Endothelial cell of umbilical vein (primary cell): ENCODE results near the gene PTPRE. TPM values are rescaled to one million over a fixed set of nuclear protein-coding genes. Genes with fewer than 3 reads are reported as not detected.

Experiments used
- BruUV-seq: library from RNA; stranded (reverse); fragments of 400-500 nt; replicated peaks from 2 replicates; lab custom pipeline; 2021; lab: Mats Ljungman, UMichigan
- CTCF ChIA-PET: fragments of 300-600, 350-600 bp; sonication (Branson Sonifier 250); formaldehyde crosslinking; loops from one replicate; lab custom pipeline; 2021; ENCODE audit warnings: antibody characterized with exemption, inconsistent platforms; lab: Charles Lee
- POLR2A ChIA-PET: fragments of 300-600, 350-600 bp; sonication (Branson Sonifier 250); formaldehyde crosslinking; loops from one replicate; lab custom pipeline; 2021; ENCODE audit warnings: antibody characterized with exemption, inconsistent platforms; lab: Charles Lee
- DNase-seq: peaks from one replicate; pipeline ENCODE4 v3.0.0-alpha.2; 2011; ENCODE audit warnings: low read depth, low spot score
- FAIRE-seq: peaks from 2 replicates; lab custom pipeline; 2011; peaks lifted over from hg19 to GRCh38; lab: Jason Lieb, UNC
- H2AFZ ChIP-seq: 2 replicates; pipeline ENCODE4 v1.6.0; 2012; ENCODE audit warnings: low read depth, low read length, control low read depth, inconsistent platforms
- H3K27ac ChIP-seq: 2 replicates; pipeline ENCODE4 v1.5.1; 2011; ENCODE audit warnings: low read depth, mild to moderate bottlenecking, control low read depth, low read length, moderate library complexity; ENCODE audit not compliant: insufficient read depth
- H3K27me3 ChIP-seq, 2 experiments: 2 replicates each; pipeline versions ENCODE4 v1.6.0 to v1.6.1; 2011; ENCODE audit warnings: low read length in 2 of 2, mixed read lengths in 1 of 2; ENCODE audit not compliant: control insufficient read depth in 2 of 2, insufficient read depth in 2 of 2
- H3K36me3 ChIP-seq, 2 experiments: 2 replicates in 1 of 2; 3 replicates in 1 of 2; pipeline ENCODE4 v1.5.1; 2011; ENCODE audit warnings: low read length in 2 of 2, mild to moderate bottlenecking in 1 of 2, moderate library complexity in 1 of 2; ENCODE audit not compliant: control insufficient read depth in 2 of 2, insufficient read depth in 2 of 2; ENCODE audit errors: extremely low read depth in 1 of 2
- H3K4me1 ChIP-seq: 3 replicates; pipeline ENCODE4 v1.5.1; 2011; ENCODE audit warnings: mild to moderate bottlenecking, low read length; ENCODE audit not compliant: control insufficient read depth, insufficient read depth; ENCODE audit errors: extremely low read depth
- H3K4me2 ChIP-seq: 2 replicates; pipeline ENCODE4 v1.6.1; 2011; ENCODE audit warnings: low read length, control low read depth, mixed read lengths; ENCODE audit not compliant: insufficient read depth
- H3K4me3 ChIP-seq, 3 experiments: fragments of 200-600 bp in 1 of 3; sonication (generic), shearing (Covaris generic) in 1 of 3; replicated peaks in 1 of 3; 2 replicates each; pipeline ENCODE4 v1.5.1; 2011 to 2016; ENCODE audit warnings: control low read depth in 3 of 3, low read length in 3 of 3, mild to moderate bottlenecking in 2 of 3, inconsistent platforms in 1 of 3, low read depth in 1 of 3, moderate library complexity in 1 of 3; ENCODE audit not compliant: insufficient read depth in 1 of 3
- H3K79me2 ChIP-seq: 2 replicates; pipeline ENCODE4 v1.6.0; 2012; ENCODE audit warnings: low read length, inconsistent platforms; ENCODE audit not compliant: control insufficient read depth, insufficient read depth
- H3K9ac ChIP-seq: replicated peaks from 2 replicates; pipeline ENCODE3; 2011; ENCODE audit warnings: low read length, control low read depth; ENCODE audit not compliant: insufficient read depth; ENCODE audit errors: extremely low read depth
- H3K9me1 ChIP-seq: replicated peaks from 3 replicates; pipeline ENCODE4 v1.6.0; 2011; ENCODE audit warnings: mild to moderate bottlenecking, low read length; ENCODE audit not compliant: control insufficient read depth, insufficient read depth; ENCODE audit errors: extremely low read depth
- H3K9me3 ChIP-seq: replicated peaks from 2 replicates; pipeline ENCODE4 v1.5.1; 2012; ENCODE audit warnings: low read length, inconsistent platforms; ENCODE audit not compliant: control insufficient read depth, insufficient read depth
- H4K20me1 ChIP-seq: replicated peaks from 2 replicates; pipeline ENCODE3; 2011; ENCODE audit warnings: mild to moderate bottlenecking, low read length; ENCODE audit not compliant: control insufficient read depth, insufficient read depth; ENCODE audit errors: extremely low read depth
- CTCF ChIP-seq, 2 donors: IDR thresholded peaks; 1 replicate in 1 of 2; 2 replicates in 1 of 2; pipeline ENCODE4 v1.5.1; 2011; ENCODE audit warnings: low read length in 2 of 2, mild to moderate bottlenecking in 2 of 2, moderate library complexity in 2 of 2, control low read depth in 1 of 2, inconsistent platforms in 1 of 2, low read depth in 1 of 2; ENCODE audit not compliant: insufficient read depth in 1 of 2; ENCODE audit errors: extremely low read depth in 1 of 2
- EZH2 ChIP-seq: IDR thresholded peaks from 2 replicates; pipeline ENCODE4 v1.6.1; 2012; ENCODE audit warnings: borderline replicate concordance, low read depth, mild to moderate bottlenecking, moderate library complexity, low read length, inconsistent platforms; ENCODE audit not compliant: severe bottlenecking
- FOS ChIP-seq: IDR thresholded peaks from 2 replicates; pipeline ENCODE4 v1.6.1; 2011; ENCODE audit warnings: mild to moderate bottlenecking, low read length, moderate library complexity, borderline replicate concordance; ENCODE audit not compliant: insufficient read depth
- GATA2 ChIP-seq: IDR thresholded peaks from 2 replicates; pipeline ENCODE4 v1.7.0; 2011; ENCODE audit warnings: low read depth, mild to moderate bottlenecking, moderate library complexity, mixed read lengths, low read length; ENCODE audit not compliant: insufficient read length, insufficient read depth
- JUN ChIP-seq: IDR thresholded peaks from 2 replicates; pipeline ENCODE4 v1.6.1; 2011; ENCODE audit warnings: borderline replicate concordance, low read depth; ENCODE audit not compliant: insufficient read length, insufficient read depth
- MAX ChIP-seq: IDR thresholded peaks from 2 replicates; pipeline ENCODE4 v1.6.1; 2011; ENCODE audit not compliant: insufficient read depth, insufficient read length
- MYC ChIP-seq: IDR thresholded peaks from one replicate; pipeline ENCODE4 v1.6.1; 2011; ENCODE audit warnings: mild to moderate bottlenecking, low read depth, low read length
- POLR2A ChIP-seq: IDR thresholded peaks from 2 replicates; pipeline ENCODE4 v1.6.1; 2012; ENCODE audit warnings: low read depth, mild to moderate bottlenecking, control low read depth, low read length
- POLR2AphosphoS5 ChIP-seq: IDR thresholded peaks from 2 replicates; pipeline ENCODE4 v1.6.1; 2012; ENCODE audit warnings: low read depth, mild to moderate bottlenecking, control low read depth, low read length, moderate library complexity; ENCODE audit not compliant: insufficient read depth
- dilution Hi-C: fragments of 300-500 bp; cut with MboI; formaldehyde crosslinking; loops from one replicate; pipeline ENCODE4 v1.15.0; 2019; ENCODE audit warnings: low sequenced_read_pairs; ENCODE audit not compliant: extremely low pct_ligation_motif_present
- intact Hi-C: fragments of 100-400 bp; cut with micrococcal nuclease; formaldehyde crosslinking; loops from one replicate; pipeline ENCODE4 v1.10.0; 2022
- polyA plus RNA-seq, 4 experiments: library from polyadenylated mRNA; depleted of rRNA in 3 of 4; stranded (reverse) in 3 of 4; unstranded in 1 of 4; fragments of >200 nt; gene quantifications; 2 replicates each; pipeline versions ENCODE4 v1.2.1 to v1.2.3, GENCODE V29; 2011 to 2012; ENCODE audit warnings: missing spikeins in 1 of 4
- total RNA-seq: library from RNA; stranded (reverse); gene quantifications from 2 replicates; pipeline ENCODE4 v1.2.3, GENCODE V29; 2021

The PTPRE gene
- total and polyA plus RNA-seq, 2 donors (not counting 3 experiments of a cell fraction or from before 2014, with no cell fraction given) = 37.3 to 116 TPM

- TF ChIP-seq MAX (no peak), JUN (no peak), POLR2A (no peak), GATA2 (no peak), POLR2AphosphoS5 (no peak), EZH2 (no peak), CTCF (IDR thresholded peaks at IDR 0.05; ENCODE audit: extremely low read depth in 1 of 2, insufficient read depth in 1 of 2, low read depth in 1 of 2, low read length in 2 of 2) (no peak), FOS (no peak), MYC (no peak)
- Histone ChIP-seq H3K4me3 (no peak overlapping the region), H4K20me1 (peaks cover 2% of the 10 kb centered on the region), H3K27me3 (no peaks in the 10 kb centered on the region), H3K9me3 (no peaks in the 10 kb centered on the region), H3K9me1 (no peaks in the 10 kb centered on the region), H3K4me2 (no peak overlapping the region), H2AFZ (no peak overlapping the region), H3K4me1 (no peaks in the 10 kb centered on the region), H3K79me2 (peaks cover 63% of the 10 kb centered on the region), H3K9ac (no peak overlapping the region), H3K27ac (no peak overlapping the region), H3K36me3 (peaks cover 6 to 64% of the 10 kb centered on the region in 2 experiments)
- no peak for FAIRE-seq
- dilution Hi-C loops = no loop called here
- POLR2A ChIA-PET = no interaction called here
- CTCF ChIA-PET = interaction anchor here (0.6 kb wide), 1 partner anchor 14 kb away, joined by 3 read pairs; the partner anchor contains the start of gene MKI67
- no peak for DNase-seq
- BruUV-seq = no TSS peak
- intact Hi-C loops = no loop called here
Measured at GRCh38 chr10:128111696-128112095, 204.8 kb downstream of the PTPRE start.
